DND-41 (cell line): ENCODE results near the gene DGKI.

Experiments used
- ATAC-seq: fragments of 200-7000 bp; cut with Tn5 transposase; 3 replicates; pipeline ENCODE4 v1.9.1; 2021; ENCODE audit warnings: low read depth; ENCODE audit not compliant: insufficient read depth
- DNase-seq: peaks from one replicate; pipeline ENCODE4 v3.0.0-alpha.2; 2020
- H2AFZ ChIP-seq: 2 replicates; pipeline ENCODE4 v1.6.0; 2012; ENCODE audit warnings: low read depth, low read length
- H3K27ac ChIP-seq: 2 replicates; pipeline ENCODE4 v1.5.1; 2012; ENCODE audit warnings: low read length, inconsistent platforms
- H3K27me3 ChIP-seq: fragments of 200-600 bp; sonication (generic); 2 replicates; pipeline ENCODE4 v1.6.0; 2012; ENCODE audit warnings: low read length, mild to moderate bottlenecking, inconsistent platforms; ENCODE audit not compliant: insufficient read depth, poor library complexity
- H3K36me3 ChIP-seq: 2 replicates; pipeline ENCODE4 v1.5.1; 2012; ENCODE audit warnings: low read length, inconsistent platforms; ENCODE audit not compliant: insufficient read depth
- H3K4me1 ChIP-seq: 2 replicates; pipeline ENCODE4 v1.5.1; 2012; ENCODE audit warnings: mild to moderate bottlenecking, low read length; ENCODE audit not compliant: insufficient read depth
- H3K4me2 ChIP-seq: 2 replicates; pipeline ENCODE4 v1.6.0; 2012; ENCODE audit warnings: mild to moderate bottlenecking, moderate library complexity, low read length, inconsistent platforms; ENCODE audit not compliant: insufficient read depth
- H3K4me3 ChIP-seq, 2 experiments: fragments of 200-600 bp in 1 of 2; shearing (Covaris generic) in 1 of 2; 2 replicates each; pipeline ENCODE4 v1.5.1; 2012 to 2016; ENCODE audit warnings: inconsistent platforms in 2 of 2, low read length in 2 of 2, mild to moderate bottlenecking in 2 of 2, low read depth in 1 of 2, moderate library complexity in 1 of 2
- H3K79me2 ChIP-seq: 2 replicates; pipeline ENCODE4 v1.6.0; 2012; ENCODE audit warnings: low read length, inconsistent platforms; ENCODE audit not compliant: insufficient read depth
- H3K9ac ChIP-seq: 2 replicates; pipeline ENCODE4 v1.6.0; 2012; ENCODE audit warnings: low read depth, mild to moderate bottlenecking, inconsistent platforms, low read length, moderate library complexity
- H3K9me3 ChIP-seq: 2 replicates; pipeline ENCODE4 v1.5.1; 2012; ENCODE audit warnings: low read length, moderate library complexity, mild to moderate bottlenecking, inconsistent platforms; ENCODE audit not compliant: insufficient read depth, severe bottlenecking
- H4K20me1 ChIP-seq: 2 replicates; pipeline ENCODE4 v1.6.0; 2012; ENCODE audit warnings: low read length; ENCODE audit not compliant: insufficient read depth
- EZH2 ChIP-seq: IDR thresholded peaks from 3 replicates; pipeline ENCODE4 v1.6.1; 2012; ENCODE audit warnings: borderline replicate concordance, low read depth, mild to moderate bottlenecking, moderate library complexity, low read length, inconsistent platforms; ENCODE audit not compliant: severe bottlenecking
- TF ChIP-seq, protein P1 (sequence below): IDR thresholded peaks from 2 replicates; pipeline ENCODE4 v1.5.1; 2012; ENCODE audit warnings: borderline replicate concordance, low read length, moderate library complexity, mild to moderate bottlenecking; ENCODE audit not compliant: poor library complexity, severe bottlenecking; ENCODE audit errors: extremely low read depth

The DGKI gene

DNA sequence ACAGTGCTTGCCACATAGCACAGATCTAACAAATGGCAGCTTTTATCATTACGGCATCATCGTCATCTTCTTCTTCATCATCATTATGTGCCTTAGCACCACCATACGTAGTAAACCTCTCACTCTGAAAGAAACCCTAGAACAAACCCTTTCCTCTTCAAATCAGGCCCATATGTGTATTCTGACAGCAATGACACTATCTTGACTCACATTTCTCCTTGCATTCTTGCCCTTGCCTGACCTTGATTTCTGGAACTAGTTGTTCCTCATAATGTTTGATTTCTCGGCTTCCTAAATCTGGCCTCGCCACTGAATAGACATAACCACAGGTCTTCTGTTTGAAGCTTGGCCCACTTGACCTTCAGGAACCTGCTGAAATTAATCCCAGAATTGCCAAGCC is 115.3 kb downstream of the DGKI start:
- DNase-seq, result no peak
- no peak for TF ChIP-seq EZH2
- TF ChIP-seq, protein P1, sequence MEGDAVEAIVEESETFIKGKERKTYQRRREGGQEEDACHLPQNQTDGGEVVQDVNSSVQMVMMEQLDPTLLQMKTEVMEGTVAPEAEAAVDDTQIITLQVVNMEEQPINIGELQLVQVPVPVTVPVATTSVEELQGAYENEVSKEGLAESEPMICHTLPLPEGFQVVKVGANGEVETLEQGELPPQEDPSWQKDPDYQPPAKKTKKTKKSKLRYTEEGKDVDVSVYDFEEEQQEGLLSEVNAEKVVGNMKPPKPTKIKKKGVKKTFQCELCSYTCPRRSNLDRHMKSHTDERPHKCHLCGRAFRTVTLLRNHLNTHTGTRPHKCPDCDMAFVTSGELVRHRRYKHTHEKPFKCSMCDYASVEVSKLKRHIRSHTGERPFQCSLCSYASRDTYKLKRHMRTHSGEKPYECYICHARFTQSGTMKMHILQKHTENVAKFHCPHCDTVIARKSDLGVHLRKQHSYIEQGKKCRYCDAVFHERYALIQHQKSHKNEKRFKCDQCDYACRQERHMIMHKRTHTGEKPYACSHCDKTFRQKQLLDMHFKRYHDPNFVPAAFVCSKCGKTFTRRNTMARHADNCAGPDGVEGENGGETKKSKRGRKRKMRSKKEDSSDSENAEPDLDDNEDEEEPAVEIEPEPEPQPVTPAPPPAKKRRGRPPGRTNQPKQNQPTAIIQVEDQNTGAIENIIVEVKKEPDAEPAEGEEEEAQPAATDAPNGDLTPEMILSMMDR, result no peak
- H3K27me3 ChIP-seq, result no peaks in the 10 kb centered on the region
- no peaks in the 10 kb centered on the region for H3K4me1 ChIP-seq
- no peak overlapping the region for H3K4me3 ChIP-seq
- H3K27ac ChIP-seq, result no peak overlapping the region
- H2AFZ ChIP-seq, result no peak overlapping the region
- H3K9me3 ChIP-seq, result no peaks in the 10 kb centered on the region
- H3K9ac ChIP-seq, result no peak overlapping the region
- no peaks in the 10 kb centered on the region for H4K20me1 ChIP-seq
- H3K79me2 ChIP-seq, result no peaks in the 10 kb centered on the region
- no peaks in the 10 kb centered on the region for H3K36me3 ChIP-seq
- ATAC-seq, result no peak
- no peak overlapping the region for H3K4me2 ChIP-seq

DNA sequence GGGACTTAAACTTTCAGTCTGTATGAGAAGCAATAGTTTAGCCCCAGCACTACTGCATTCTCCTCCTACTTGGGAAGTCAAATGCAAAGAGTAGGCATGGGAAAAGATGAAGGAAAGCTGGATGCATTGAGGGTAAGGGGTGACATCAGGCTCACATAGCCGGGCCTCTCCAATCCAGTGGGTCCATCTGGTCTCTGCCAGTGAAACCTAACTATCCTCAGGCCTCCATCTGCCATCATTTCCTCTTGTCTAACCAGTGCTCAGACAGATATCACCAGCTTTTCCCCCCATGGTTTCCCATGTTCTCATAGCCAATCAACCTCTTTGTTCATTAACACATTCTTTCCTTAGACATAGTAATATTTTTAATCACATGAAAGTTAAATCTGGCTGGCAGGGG is 118.3 kb downstream of the DGKI start:
- no peak for ATAC-seq
- H3K4me1 ChIP-seq, result no peaks in the 10 kb centered on the region

DNA sequence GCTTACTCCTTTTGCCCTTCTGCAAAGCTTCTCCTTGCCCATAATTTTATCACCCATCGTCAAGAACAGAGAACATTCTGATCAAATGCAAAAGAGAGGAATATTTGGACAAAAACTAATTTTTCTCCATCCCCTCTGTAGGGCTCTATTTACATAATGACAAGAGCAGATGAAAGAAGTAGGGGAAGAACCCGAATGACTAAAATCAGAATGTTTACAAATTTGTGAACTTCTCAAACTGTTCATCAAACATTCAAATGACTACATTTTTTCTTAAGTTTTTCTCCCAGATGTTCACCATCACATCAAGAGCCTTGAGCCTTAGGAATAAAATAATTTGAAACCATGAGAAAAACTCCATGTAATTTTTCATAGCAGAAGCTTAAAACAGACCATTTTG is 119.4 kb downstream of the DGKI start:
- no peak overlapping the region for H3K4me3 ChIP-seq
- no peaks in the 10 kb centered on the region for H3K36me3 ChIP-seq
- no peak overlapping the region for H3K9ac ChIP-seq
- no peak overlapping the region for H3K4me2 ChIP-seq
- ATAC-seq (no peak), DNase-seq (no peak)
- no peaks in the 10 kb centered on the region for H3K27me3 ChIP-seq
- H3K27ac ChIP-seq, result no peak overlapping the region
- H3K9me3 ChIP-seq, result no peaks in the 10 kb centered on the region
- no peaks in the 10 kb centered on the region for H3K79me2 ChIP-seq
- no peaks in the 10 kb centered on the region for H4K20me1 ChIP-seq
- H2AFZ ChIP-seq, result no peak overlapping the region
- no peaks in the 10 kb centered on the region for H3K4me1 ChIP-seq
- TF ChIP-seq, protein P1, result no peak

More for the DNA sequence above, 118.3 kb downstream of the DGKI start:
- H3K9ac ChIP-seq, result no peak overlapping the region
- H3K4me2 ChIP-seq, result no peak overlapping the region
- H3K79me2 ChIP-seq, result no peaks in the 10 kb centered on the region
- H3K27me3 ChIP-seq, result no peaks in the 10 kb centered on the region
- H3K9me3 ChIP-seq, result no peaks in the 10 kb centered on the region
- no peak overlapping the region for H2AFZ ChIP-seq
- no peaks in the 10 kb centered on the region for H4K20me1 ChIP-seq
- no peak overlapping the region for H3K27ac ChIP-seq
- H3K36me3 ChIP-seq, result no peaks in the 10 kb centered on the region
- no peak overlapping the region for H3K4me3 ChIP-seq
- DNase-seq, result no peak
- TF ChIP-seq EZH2, result no peak
- TF ChIP-seq, protein P1, result no peak

DNA sequence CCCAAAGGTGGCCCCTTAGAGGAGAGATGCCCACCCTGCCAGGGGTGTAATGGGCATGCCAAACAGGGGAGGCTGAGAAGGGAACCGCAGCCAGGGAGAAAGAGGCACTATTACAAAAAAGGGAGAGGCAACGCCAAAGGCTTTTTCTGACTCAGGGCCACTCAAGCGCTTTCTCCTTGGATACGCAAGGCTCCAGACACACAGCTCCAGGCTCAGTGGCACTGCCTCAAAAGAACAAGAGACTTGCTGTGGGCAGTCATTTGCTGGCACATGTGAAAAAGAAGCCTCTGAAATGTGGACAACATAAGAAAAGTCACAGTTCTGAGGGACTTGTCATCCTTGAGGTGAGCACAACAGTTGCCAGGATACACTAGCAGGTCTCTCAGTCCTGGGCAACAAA is 128.4 kb downstream of the DGKI start:
- Histone ChIP-seq H3K27me3 (peaks cover 3% of the 10 kb centered on the region), H2AFZ (no peak overlapping the region), H3K36me3 (no peaks in the 10 kb centered on the region), H3K4me2 (no peak overlapping the region), H3K4me3 (no peak overlapping the region), H3K4me1 (no peaks in the 10 kb centered on the region), H3K9me3 (no peaks in the 10 kb centered on the region), H4K20me1 (no peaks in the 10 kb centered on the region), H3K27ac (no peak overlapping the region), H3K9ac (no peak overlapping the region), H3K79me2 (no peaks in the 10 kb centered on the region)
- ATAC-seq (no peak), DNase-seq (no peak)
- TF ChIP-seq, protein P1, result no peak
- TF ChIP-seq EZH2, result no peak
